GM19438 (cell line): ENCODE measurements around the gene RXRA.

Experiments used
- ATAC-seq: cut with Tn5 transposase; IDR thresholded peaks from one replicate; pipeline ENCODE4 v1.9.1; 2021; ENCODE audit warnings: low read depth; ENCODE audit not compliant: unreplicated experiment

RXRA gene

GRCh38 chr9:134335486-134336220 is 9.4 kb downstream of the RXRA start:
- ATAC-seq, result no peak

GRCh38 chr9:134336228-134336627 is 10.0 kb downstream of the RXRA start:
- ATAC-seq, result no peak

- ATAC-seq, result no peak
Measured at GRCh38 chr9:134336924-134337323, 10.7 kb downstream of the RXRA start.

- no peak for ATAC-seq
Measured at GRCh38 chr9:134337469-134337868, 11.2 kb downstream of the RXRA start.

- no peak for ATAC-seq
Measured at GRCh38 chr9:134338394-134339182, 12.3 kb downstream of the RXRA start.

GRCh38 chr9:134339183-134339806 is 13.0 kb downstream of the RXRA start:
- ATAC-seq, result no peak

- ATAC-seq, result no peak
Measured at GRCh38 chr9:134340475-134341160, 14.4 kb downstream of the RXRA start.

- no peak for ATAC-seq
Measured at GRCh38 chr9:134341306-134341705, 15.1 kb downstream of the RXRA start.

- no peak for ATAC-seq
Measured at GRCh38 chr9:134341929-134342745, 15.9 kb downstream of the RXRA start.

- ATAC-seq, result no peak
Measured at GRCh38 chr9:134342746-134343115, 16.5 kb downstream of the RXRA start.

GRCh38 chr9:134343637-134344036 is 17.4 kb downstream of the RXRA start:
- no peak for ATAC-seq

GRCh38 chr9:134344068-134344799 is 18.0 kb downstream of the RXRA start:
- no peak for ATAC-seq

- ATAC-seq, result no peak
Measured at GRCh38 chr9:134344800-134345310, 18.6 kb downstream of the RXRA start.

- ATAC-seq, result no peak
Measured at GRCh38 chr9:134345737-134346136, 19.5 kb downstream of the RXRA start.

- no peak for ATAC-seq
Measured at GRCh38 chr9:134346151-134346550, 19.9 kb downstream of the RXRA start.

- ATAC-seq, result no peak
Measured at GRCh38 chr9:134346840-134347583, 20.8 kb downstream of the RXRA start.

GRCh38 chr9:134347996-134348395 is 21.7 kb downstream of the RXRA start:
- ATAC-seq, result no peak

GRCh38 chr9:134348404-134349155 is 22.3 kb downstream of the RXRA start:
- no peak for ATAC-seq
